Subcutaneous abdominal adipose tissue (tissue), 5 donors: Measurements from ENCODE around the gene MSI2.

ENCODE experiments used
- H3K27ac ChIP-seq: one replicate; pipeline ENCODE4 v1.7.0; 2013; ENCODE audit warnings: low read depth, mild to moderate bottlenecking, inconsistent platforms, low read length, moderate library complexity
- H3K27me3 ChIP-seq, 5 donors: one replicate each; pipeline ENCODE4 v1.7.0; 2013; ENCODE audit warnings: low read length in 5 of 5, inconsistent platforms in 1 of 5; ENCODE audit not compliant: control insufficient read depth in 5 of 5, insufficient read depth in 4 of 5
- H3K36me3 ChIP-seq, 5 donors: one replicate each; pipeline ENCODE4 v1.7.0; 2013; ENCODE audit warnings: low read length in 5 of 5; ENCODE audit not compliant: control insufficient read depth in 5 of 5, insufficient read depth in 5 of 5
- H3K4me1 ChIP-seq, 5 donors: one replicate each; pipeline ENCODE4 v1.7.0; 2013; ENCODE audit warnings: low read length in 5 of 5, mild to moderate bottlenecking in 3 of 5, moderate library complexity in 1 of 5; ENCODE audit not compliant: control insufficient read depth in 5 of 5, insufficient read depth in 5 of 5
- H3K4me3 ChIP-seq, 5 donors: one replicate each; pipeline ENCODE4 v1.7.0; 2013; ENCODE audit warnings: low read length in 5 of 5, low read depth in 1 of 5
- H3K9ac ChIP-seq, 5 donors: one replicate each; pipeline ENCODE4 v1.7.0; 2013; ENCODE audit warnings: low read length in 5 of 5, mild to moderate bottlenecking in 4 of 5, moderate library complexity in 3 of 5
- H3K9me3 ChIP-seq, 5 donors: one replicate each; pipeline ENCODE4 v1.7.0; 2013; ENCODE audit warnings: low read length in 5 of 5; ENCODE audit not compliant: control insufficient read depth in 5 of 5
- donor health status: healthy.
- donor health status: healthy.
- donor health status: healthy.
- donor health status: healthy.
- donor health status: healthy.

The MSI2 gene

GRCh38 chr17:57266902-57267311, 10.6 kb downstream of the MSI2 start:
- Histone ChIP-seq H3K9ac (no peak overlapping the region), H3K4me1 (no peaks in the 10 kb centered on the region), H3K27ac (no peak overlapping the region)

GRCh38 chr17:57268181-57268580, 11.9 kb downstream of the MSI2 start:
- Histone ChIP-seq H3K4me1 (no peaks in the 10 kb centered on the region), H3K27me3 (no peaks in the 10 kb centered on the region), H3K27ac (no peak overlapping the region), H3K9ac (no peak overlapping the region), H3K4me3 (no peak overlapping the region), H3K36me3 (peaks cover 3 to 32% (median 22%) of the 10 kb centered on the region in 5 donors), H3K9me3 (no peaks in the 10 kb centered on the region)

More at GRCh38 chr17:57266902-57267311, 10.6 kb downstream of the MSI2 start:
- no peak overlapping the region for H3K4me3 ChIP-seq
- H3K27me3 ChIP-seq: no peaks in the 10 kb centered on the region
- H3K36me3 ChIP-seq: peaks cover 12 to 41% (median 26%) of the 10 kb centered on the region in 5 donors
- H3K9me3 ChIP-seq: no peaks in the 10 kb centered on the region

DNA sequence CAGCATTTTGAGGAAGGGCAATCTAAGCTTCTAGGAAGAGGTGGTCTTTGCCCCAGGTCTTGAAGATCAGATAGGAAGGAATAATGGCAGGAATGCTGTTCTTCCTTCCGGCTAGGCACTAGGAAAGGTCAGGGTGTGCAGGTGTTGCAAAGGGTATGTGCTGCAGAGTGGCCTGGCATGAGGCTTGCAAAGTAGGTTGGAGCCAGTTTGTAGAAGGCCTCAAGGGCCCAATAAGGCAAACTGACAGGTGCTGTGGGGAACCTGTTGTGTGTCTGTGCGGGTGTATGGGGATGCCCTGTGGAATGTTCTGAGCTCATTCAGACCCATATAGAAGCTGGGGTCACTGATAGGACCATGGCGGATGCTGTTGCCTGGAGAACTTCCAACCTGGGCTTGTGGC, 12.7 kb downstream of the MSI2 start:
- Histone ChIP-seq H3K36me3 (peaks cover 0 to 27% (median 16%) of the 10 kb centered on the region in 5 donors), H3K27ac (no peak overlapping the region), H3K27me3 (no peaks in the 10 kb centered on the region), H3K4me1 (no peaks in the 10 kb centered on the region), H3K9ac (no peak overlapping the region), H3K4me3 (no peak overlapping the region), H3K9me3 (no peaks in the 10 kb centered on the region)

- H3K4me3 ChIP-seq: no peak overlapping the region
- H3K36me3 ChIP-seq: peaks cover 0 to 29% (median 18%) of the 10 kb centered on the region in 5 donors
- H3K9me3 ChIP-seq: no peaks in the 10 kb centered on the region
- H3K9ac ChIP-seq: no peak overlapping the region
- no peaks in the 10 kb centered on the region for H3K4me1 ChIP-seq
- no peaks in the 10 kb centered on the region for H3K27me3 ChIP-seq
- no peak overlapping the region for H3K27ac ChIP-seq
Observed at GRCh38 chr17:57269598-57270255, 13.4 kb downstream of the MSI2 start.

GRCh38 chr17:57270801-57271245, 14.5 kb downstream of the MSI2 start:
- H3K4me3 ChIP-seq: no peak overlapping the region
- no peaks in the 10 kb centered on the region for H3K4me1 ChIP-seq
- H3K9me3 ChIP-seq: no peaks in the 10 kb centered on the region
- H3K27ac ChIP-seq: no peak overlapping the region
- H3K9ac ChIP-seq: no peak overlapping the region
- H3K27me3 ChIP-seq: no peaks in the 10 kb centered on the region
- H3K36me3 ChIP-seq: peaks cover 0 to 29% (median 18%) of the 10 kb centered on the region in 5 donors

DNA sequence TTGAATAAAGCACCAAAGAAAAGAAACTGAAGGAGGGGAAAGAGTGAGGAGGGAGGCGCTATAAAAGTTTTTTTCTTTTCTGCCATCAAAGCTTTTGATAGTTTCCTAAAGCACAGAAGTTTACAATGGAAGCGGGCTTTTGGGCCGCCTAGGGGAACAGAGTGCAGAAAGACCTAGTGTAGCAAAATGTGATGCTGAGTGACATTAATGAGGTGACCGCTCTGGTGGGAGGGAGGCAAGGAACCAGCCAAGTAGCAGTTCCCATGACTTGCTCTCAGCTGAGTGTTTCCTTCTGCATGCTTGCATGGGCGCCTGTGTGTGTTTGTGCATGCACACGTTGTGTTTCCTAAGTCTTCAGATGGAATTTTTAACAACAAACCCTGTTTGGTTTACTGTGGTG, 15.5 kb downstream of the MSI2 start:
- H3K4me1 ChIP-seq: no peaks in the 10 kb centered on the region
- no peak overlapping the region for H3K27ac ChIP-seq

GRCh38 chr17:57273490-57273889, 17.2 kb downstream of the MSI2 start:
- H3K9me3 ChIP-seq: no peaks in the 10 kb centered on the region
- H3K36me3 ChIP-seq: peaks cover 0 to 14% (median 5%) of the 10 kb centered on the region in 5 donors
- H3K4me1 ChIP-seq: no peaks in the 10 kb centered on the region
- H3K27me3 ChIP-seq: no peaks in the 10 kb centered on the region
- no peak overlapping the region for H3K27ac ChIP-seq
- no peak overlapping the region for H3K9ac ChIP-seq
- no peak overlapping the region for H3K4me3 ChIP-seq

More for the DNA sequence above, 15.5 kb downstream of the MSI2 start:
- no peak overlapping the region for H3K9ac ChIP-seq
- no peak overlapping the region for H3K4me3 ChIP-seq
- H3K36me3 ChIP-seq: peaks cover 0 to 27% (median 18%) of the 10 kb centered on the region in 5 donors
- no peaks in the 10 kb centered on the region for H3K27me3 ChIP-seq
- H3K9me3 ChIP-seq: no peaks in the 10 kb centered on the region

GRCh38 chr17:57274162-57274561, 17.8 kb downstream of the MSI2 start:
- H3K27ac ChIP-seq: no peak overlapping the region
- H3K4me1 ChIP-seq: peaks cover 0 to 5% (median 2%) of the 10 kb centered on the region in 5 donors
- H3K36me3 ChIP-seq: peaks cover 0 to 13% (median 5%) of the 10 kb centered on the region in 5 donors

GRCh38 chr17:57275071-57275764, 18.9 kb downstream of the MSI2 start:
- Histone ChIP-seq H3K9me3 (no peaks in the 10 kb centered on the region), H3K4me3 (no peak overlapping the region), H3K27me3 (no peaks in the 10 kb centered on the region), H3K27ac (no peak overlapping the region), H3K4me1 (peaks cover 0 to 10% (median 5%) of the 10 kb centered on the region in 5 donors), H3K36me3 (peaks cover 0 to 11% (median 6%) of the 10 kb centered on the region in 5 donors), H3K9ac (no peak overlapping the region)

More at GRCh38 chr17:57274162-57274561, 17.8 kb downstream of the MSI2 start:
- Histone ChIP-seq H3K4me3 (no peak overlapping the region), H3K27me3 (no peaks in the 10 kb centered on the region), H3K9ac (no peak overlapping the region), H3K9me3 (no peaks in the 10 kb centered on the region)

- Histone ChIP-seq H3K9me3 (no peaks in the 10 kb centered on the region), H3K4me3 (no peak overlapping the region), H3K9ac (no peak overlapping the region), H3K27ac (no peak overlapping the region), H3K27me3 (no peaks in the 10 kb centered on the region), H3K36me3 (peaks cover 0 to 6% (median 5%) of the 10 kb centered on the region in 5 donors), H3K4me1 (peaks cover 0 to 10% (median 5%) of the 10 kb centered on the region in 5 donors)
Observed at GRCh38 chr17:57276621-57277020, 20.3 kb downstream of the MSI2 start.
